ENCODE data around the gene MYRF.

DNA sequence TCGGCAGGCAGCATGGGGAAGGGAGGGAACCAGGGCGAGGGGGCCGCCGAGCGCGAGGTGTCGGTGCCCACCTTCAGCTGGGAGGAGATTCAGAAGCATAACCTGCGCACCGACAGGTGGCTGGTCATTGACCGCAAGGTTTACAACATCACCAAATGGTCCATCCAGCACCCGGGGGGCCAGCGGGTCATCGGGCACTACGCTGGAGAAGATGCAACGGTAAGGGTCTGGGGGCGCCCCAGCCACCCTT lies 75.9 kb downstream of the MYRF start:
- TF ChIP-seq, protein P1, sequence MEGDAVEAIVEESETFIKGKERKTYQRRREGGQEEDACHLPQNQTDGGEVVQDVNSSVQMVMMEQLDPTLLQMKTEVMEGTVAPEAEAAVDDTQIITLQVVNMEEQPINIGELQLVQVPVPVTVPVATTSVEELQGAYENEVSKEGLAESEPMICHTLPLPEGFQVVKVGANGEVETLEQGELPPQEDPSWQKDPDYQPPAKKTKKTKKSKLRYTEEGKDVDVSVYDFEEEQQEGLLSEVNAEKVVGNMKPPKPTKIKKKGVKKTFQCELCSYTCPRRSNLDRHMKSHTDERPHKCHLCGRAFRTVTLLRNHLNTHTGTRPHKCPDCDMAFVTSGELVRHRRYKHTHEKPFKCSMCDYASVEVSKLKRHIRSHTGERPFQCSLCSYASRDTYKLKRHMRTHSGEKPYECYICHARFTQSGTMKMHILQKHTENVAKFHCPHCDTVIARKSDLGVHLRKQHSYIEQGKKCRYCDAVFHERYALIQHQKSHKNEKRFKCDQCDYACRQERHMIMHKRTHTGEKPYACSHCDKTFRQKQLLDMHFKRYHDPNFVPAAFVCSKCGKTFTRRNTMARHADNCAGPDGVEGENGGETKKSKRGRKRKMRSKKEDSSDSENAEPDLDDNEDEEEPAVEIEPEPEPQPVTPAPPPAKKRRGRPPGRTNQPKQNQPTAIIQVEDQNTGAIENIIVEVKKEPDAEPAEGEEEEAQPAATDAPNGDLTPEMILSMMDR (tag by site-specific recombination; IDR thresholded peaks at IDR 0.05): no peak
- no peak; the same call in 1 of the 2 replicates for TF ChIP-seq ZSCAN30 (tag by site-specific recombination; IDR thresholded peaks at IDR 0.05)
- no peak for TF ChIP-seq ZBTB21 (tag by site-specific recombination; IDR thresholded peaks at IDR 0.05)
- TF ChIP-seq WT1 (tag by site-specific recombination; IDR thresholded peaks at IDR 0.05): no peak
- TF ChIP-seq, protein P2, sequence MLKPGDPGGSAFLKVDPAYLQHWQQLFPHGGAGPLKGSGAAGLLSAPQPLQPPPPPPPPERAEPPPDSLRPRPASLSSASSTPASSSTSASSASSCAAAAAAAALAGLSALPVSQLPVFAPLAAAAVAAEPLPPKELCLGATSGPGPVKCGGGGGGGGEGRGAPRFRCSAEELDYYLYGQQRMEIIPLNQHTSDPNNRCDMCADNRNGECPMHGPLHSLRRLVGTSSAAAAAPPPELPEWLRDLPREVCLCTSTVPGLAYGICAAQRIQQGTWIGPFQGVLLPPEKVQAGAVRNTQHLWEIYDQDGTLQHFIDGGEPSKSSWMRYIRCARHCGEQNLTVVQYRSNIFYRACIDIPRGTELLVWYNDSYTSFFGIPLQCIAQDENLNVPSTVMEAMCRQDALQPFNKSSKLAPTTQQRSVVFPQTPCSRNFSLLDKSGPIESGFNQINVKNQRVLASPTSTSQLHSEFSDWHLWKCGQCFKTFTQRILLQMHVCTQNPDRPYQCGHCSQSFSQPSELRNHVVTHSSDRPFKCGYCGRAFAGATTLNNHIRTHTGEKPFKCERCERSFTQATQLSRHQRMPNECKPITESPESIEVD (tag by site-specific recombination; IDR thresholded peaks at IDR 0.05): no peak
- no peak for TF ChIP-seq ZNF146 (tag by site-specific recombination; IDR thresholded peaks at IDR 0.05)
- no peak for TF ChIP-seq ZSCAN16 (tag by site-specific recombination; IDR thresholded peaks at IDR 0.05)
- peak; percentile 55 for TF ChIP-seq ZNF335 (tag by site-specific recombination; conservative IDR thresholded peaks at IDR 0.05)
- TF ChIP-seq ZNF311 (tag by site-specific recombination; IDR thresholded peaks at IDR 0.05; ENCODE audit: borderline replicate concordance): no peak
- TF ChIP-seq REST (tag by site-specific recombination; IDR thresholded peaks at IDR 0.05): no peak
- TF ChIP-seq PRDM10 (tag by site-specific recombination; IDR thresholded peaks at IDR 0.05): no peak
- TF ChIP-seq BCL11A (tag by site-specific recombination; IDR thresholded peaks at IDR 0.05; ENCODE audit: low read depth): no peak
- TF ChIP-seq TCF7L2 (IDR thresholded peaks at IDR 0.05; ENCODE audit: borderline replicate concordance, low read depth, low read length): no peak
- TF ChIP-seq HOXA7 (CRISPR knock-in tag; IDR thresholded peaks at IDR 0.05; ENCODE audit: borderline replicate concordance): no peak
